ENCODE measurements around the gene RBM18.
A peak's percentile ranks its signal among the peaks of the same experiment; 100 is the strongest.

Gene RBM18

DNA sequence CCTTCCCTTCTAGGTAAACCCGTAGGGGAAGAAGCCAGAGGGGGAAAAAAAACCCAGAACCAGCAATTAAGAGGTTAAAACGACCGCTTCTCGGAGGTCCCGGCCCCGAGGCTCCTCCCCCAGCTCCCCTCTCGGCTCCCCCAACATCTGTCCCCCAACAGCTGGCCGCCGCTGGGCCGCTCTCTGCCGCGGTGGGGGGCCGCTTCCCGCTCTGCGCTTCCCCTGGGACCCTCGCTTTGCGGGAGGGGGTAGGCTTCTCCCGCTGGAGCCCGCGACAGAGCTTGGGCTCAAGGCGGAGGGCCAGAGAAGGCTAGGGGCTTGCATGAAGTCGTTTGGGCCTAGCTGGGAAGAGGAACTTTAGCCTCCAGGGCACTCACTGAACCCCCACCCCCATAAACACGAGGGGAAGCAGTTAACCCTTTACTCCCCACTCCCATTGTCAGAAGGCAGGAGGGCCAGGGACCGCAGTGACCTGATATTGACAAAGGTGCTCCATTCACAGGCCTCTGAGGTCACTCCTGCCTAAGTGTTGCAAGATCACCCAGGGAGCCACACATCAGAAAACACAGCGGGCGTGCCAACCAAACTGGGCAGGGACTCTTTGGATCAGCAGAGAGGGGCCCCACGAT lies 43.3 kb downstream of the RBM18 start:
- DNase-seq (ENCODE audit: low read depth), result no peak

DNA sequence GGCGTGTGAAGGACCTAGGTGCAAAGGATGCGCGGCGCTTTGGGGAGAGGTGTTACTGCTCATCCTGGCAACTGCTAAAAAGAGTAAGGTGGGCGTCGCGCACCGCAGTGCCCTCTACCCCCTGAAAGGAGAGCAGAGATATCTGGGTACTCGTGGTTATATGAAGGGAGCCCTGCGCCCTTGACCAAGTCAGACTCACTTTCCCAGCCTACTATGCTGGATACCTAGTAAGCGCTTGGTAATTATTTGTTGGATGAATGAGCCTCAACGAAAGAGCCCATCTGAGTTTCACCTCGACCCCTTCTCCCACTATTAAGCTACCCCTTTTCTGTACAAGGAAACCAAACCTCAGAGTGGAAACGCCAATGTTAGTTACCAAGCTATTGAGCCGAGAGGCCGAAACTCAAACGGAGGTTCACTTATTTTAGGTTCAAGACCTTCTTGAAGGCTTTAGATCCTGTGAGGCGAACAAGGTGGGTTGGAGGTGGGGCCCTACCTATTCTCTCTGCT lies 43.9 kb downstream of the RBM18 start:
- DNase-seq (ENCODE audit: low read depth), result no peak

- DNase-seq (ENCODE audit: low read depth), result no peak
Observed at GRCh38 chr9:122219856-122220672, 44.6 kb downstream of the RBM18 start.

DNA sequence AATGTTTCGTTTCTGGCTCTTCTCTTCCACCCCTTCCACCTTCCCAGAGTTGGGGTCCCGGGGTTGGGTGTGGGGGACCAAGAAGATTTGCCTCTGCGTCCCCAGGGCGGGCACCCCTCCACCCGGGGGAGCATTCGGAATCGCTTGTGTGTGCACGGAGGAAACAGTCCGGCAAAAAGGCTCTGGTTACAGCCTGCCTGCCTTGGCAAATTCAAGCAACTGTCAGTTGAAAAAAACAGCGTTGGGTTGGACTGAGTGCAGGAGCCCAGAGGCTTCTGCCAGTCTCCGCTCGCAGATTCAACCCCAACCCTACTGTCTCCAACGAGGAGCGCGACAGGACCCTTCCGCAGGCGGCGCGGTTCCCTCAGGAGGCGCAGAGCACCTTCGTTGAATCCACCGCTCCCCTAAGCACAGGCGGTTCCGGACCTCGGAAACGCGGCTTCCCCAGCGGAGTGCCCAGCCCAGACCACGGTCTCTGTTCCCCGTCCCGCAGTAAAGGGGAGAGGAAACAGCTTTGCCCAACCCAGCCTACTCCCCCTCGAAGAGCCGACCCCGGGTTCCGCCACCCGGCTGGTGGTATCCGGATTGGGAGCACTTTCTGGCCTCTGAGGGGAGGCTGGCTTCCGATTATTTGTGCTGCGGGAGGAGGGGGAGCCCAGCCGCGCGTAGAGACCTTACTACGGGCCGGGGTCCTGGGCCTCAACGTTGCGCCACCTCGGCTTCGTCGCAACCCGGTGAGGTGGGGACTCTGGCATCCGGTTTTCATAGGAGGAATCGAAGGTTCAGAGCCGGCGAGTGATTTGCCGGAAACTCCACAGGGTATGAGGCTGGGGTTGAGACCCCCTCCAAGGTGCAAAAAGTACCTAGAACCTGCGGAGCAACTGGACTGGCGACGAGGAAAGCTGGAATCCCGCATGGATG lies 45.4 kb downstream of the RBM18 start:
- no peak for DNase-seq (ENCODE audit: low read depth)

- no peak for DNase-seq (ENCODE audit: low read depth)
Observed at GRCh38 chr9:122218071-122218934, 46.3 kb downstream of the RBM18 start.

DNA sequence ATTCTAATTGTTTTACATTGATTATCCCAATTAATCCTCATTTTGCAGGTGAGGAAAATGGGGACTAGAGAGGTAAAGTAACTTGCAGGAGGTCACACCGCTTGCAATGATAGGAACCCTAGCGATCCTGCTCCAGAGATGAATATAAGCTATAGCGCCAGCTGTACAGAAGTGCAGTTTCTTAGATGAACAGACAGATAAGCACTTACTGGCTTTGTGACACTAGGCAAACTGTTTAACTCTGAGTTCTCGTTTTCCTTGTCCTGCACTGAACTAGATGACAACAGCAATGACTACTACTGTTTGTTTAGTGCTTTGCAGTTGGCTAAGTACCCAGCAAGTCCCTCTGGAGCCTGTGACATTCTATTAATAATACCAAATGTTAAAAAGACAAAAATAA lies 47.0 kb downstream of the RBM18 start:
- no peak for DNase-seq (ENCODE audit: low read depth)

DNA sequence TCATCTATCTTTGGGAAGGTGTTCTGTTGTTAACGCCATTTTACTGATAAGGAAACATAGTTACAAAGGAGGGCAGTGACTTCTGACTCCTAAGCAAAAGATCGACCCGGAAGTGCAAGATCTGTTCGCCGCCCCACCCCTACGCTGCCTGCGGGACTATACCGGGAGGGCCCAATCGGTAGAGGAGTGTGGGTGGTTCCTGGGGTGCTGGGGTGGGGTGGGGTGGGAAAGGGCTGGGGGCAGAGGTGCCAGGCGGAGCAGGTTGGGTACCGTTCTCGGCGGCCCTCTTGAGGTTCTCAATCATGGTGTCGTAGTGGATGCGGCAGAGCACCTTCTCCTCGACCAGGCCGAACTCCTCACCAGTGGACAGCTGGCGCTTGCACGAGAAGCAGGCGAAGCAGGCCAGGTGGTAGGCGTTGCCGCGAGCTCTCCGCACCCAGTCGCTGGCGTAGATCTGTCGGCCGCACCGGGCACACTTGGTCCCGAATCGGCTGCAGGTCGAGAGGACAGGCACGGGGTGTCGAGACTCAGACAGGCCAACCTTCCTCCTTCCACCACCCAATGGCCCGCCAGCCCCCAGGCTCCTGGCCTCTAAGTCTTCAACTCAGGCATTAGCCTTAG lies 47.7 kb downstream of the RBM18 start:
- DNase-seq (ENCODE audit: low read depth), result no peak

DNA sequence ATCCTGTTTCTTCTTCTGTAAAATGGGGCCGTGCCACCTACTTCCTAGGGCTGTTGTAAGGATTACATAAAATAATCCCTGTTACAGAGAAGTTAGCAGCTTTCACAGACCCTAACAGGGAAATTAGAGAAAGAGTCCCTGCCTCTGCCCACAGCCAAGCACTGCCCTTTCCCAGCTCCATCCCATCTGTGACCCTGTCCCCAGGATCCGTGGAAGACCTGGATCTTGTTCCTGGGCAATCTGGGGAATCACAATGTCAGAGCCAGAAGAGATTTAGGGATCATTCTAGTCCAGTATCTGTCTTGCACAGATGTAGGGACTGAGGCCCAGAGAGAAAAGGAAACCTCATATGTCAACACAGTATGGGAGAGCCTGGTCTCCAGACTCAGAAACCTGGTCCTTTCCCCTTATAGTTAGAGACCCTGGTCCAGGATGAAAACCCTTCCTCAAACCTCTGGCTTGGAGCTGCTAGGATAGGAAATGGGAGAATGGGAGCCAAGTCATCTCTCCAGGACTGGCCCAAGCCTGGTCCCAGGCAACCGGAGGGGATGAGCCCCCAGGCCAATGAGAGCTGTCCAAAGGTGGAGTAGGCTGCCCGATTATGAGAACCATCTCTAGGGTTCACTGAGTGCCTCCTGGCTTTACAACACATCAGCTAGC lies 48.4 kb downstream of the RBM18 start:
- no peak for DNase-seq (ENCODE audit: low read depth)

- no peak for DNase-seq (ENCODE audit: low read depth)
Observed at GRCh38 chr9:122215663-122216062, 49.0 kb downstream of the RBM18 start.

DNA sequence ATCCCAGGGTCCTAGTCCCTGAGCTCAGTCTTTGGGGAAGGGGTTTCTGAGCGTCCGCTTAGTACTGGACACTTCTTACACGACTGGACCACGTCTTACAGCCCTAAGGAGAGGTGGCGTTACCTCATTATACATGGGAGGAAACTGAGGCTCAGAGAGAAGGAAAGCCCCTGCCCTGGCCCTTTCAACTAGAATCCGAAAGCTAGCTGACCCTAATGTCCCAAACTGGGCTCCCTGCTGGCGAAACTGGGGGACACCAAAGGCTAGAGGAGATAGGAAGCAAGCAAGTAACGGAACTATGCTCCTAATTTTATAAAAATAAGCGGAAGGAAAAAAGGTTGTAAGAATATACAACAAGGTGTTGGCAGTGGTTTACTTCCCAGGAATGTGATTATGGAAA lies 50.1 kb downstream of the RBM18 start:
- no peak for DNase-seq (ENCODE audit: low read depth)

GRCh38 chr9:122213589-122214413 lies 50.8 kb downstream of the RBM18 start:
- no peak for DNase-seq (ENCODE audit: low read depth)

- no peak for DNase-seq (ENCODE audit: low read depth)
Observed at GRCh38 chr9:122213102-122213588, 51.5 kb downstream of the RBM18 start.

GRCh38 chr9:122212473-122213004 lies 52.1 kb downstream of the RBM18 start:
- no peak for DNase-seq (ENCODE audit: low read depth)

- no peak for DNase-seq (ENCODE audit: low read depth)
Observed at GRCh38 chr9:122209451-122209850, 55.2 kb downstream of the RBM18 start.

DNA sequence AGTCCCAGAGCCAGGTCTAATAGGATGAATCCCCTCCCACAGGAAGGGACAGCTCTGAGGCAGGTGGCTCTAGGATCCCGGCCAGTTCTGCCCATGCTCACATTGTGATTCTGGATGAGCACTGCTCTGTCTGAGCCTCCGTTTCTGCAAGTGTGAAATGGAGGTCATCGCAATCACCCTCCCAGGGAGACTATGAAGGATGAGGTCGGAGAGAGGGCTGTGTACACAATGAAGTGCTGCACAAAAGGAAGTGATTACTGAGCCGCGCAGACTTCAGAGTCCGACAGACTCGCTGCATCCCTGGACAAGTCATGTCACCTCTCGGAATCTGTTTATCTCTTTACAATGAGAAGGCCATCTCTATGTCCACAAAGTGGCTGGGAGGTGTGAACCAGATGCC lies 57.5 kb downstream of the RBM18 start:
- no peak for DNase-seq (ENCODE audit: low read depth)

DNA sequence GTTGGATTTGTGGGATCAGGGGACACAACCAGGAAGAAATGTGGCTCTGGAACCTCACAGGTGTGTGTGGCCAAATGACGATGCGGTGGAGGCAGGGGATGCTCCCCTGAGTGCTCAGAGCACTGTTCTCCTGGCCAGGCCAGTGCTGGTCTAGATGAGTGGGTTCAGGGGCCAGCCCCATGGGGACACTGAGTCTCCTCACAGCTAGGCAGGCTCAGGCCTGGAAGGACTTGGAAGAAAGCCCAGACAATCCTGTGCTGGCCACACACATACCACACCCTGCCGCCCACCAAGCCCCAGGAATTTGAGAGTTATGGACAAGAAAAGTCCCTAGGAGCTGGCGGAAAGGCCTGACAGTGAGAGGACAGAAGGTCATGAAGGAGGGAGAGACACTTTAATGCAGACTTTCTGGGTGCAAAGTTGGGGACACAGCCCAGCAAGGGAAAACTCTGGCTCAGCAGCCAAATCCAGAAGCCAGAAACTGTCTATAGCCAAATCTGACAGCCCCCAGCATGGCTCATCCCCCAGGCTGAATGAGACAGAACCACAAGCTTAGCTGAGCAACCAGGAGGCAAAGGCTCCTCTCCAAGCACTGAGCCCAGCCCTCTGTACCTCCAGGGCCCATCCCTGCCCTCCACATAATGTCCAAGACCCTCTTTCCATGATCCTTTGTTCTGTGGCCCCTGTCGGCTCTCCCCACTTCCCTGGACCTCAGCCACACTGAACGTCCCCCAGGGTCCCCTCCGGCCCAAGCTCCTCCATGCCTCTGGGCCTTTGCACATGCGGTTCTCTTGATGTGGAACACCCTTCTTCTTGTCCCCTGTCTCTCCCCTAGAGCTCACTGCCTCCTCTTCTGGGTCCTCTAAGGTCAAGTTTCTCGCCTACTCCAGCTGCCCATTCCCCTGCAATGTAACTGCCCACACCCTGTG lies 58.3 kb downstream of the RBM18 start:
- DNase-seq (ENCODE audit: low read depth), result peak; percentile 43

DNA sequence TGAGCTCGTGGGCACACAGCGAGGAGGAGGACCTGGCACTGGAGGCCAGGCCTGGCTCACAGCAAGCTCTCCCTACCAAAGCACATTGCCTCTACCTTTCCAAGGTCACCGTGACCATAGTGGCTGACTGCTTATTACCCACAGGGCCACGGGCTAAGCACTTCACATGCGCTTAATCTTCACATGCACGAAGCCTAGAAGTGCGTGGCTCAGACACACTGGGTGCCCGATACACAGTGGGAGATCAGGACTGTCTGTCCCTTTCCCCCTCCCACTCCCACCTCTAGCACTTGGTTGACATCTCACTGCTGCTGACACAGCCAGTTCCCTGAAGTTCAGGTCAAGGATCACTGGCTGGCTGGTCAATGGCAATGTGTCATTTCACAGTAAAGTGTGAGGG lies 59.5 kb downstream of the RBM18 start:
- no peak for DNase-seq (ENCODE audit: low read depth)

GRCh38 chr9:122204491-122204890 lies 60.1 kb downstream of the RBM18 start:
- DNase-seq (ENCODE audit: low read depth), result no peak

All from HS-27A (cell line).